ENCODE results near the gene WDR19. TPM values are rescaled to one million over a fixed set of nuclear protein-coding genes. Genes with fewer than 3 reads are reported as not detected.

Gene WDR19
- polyA plus RNA-seq, 1 experiment = 21.4 TPM

DNA sequence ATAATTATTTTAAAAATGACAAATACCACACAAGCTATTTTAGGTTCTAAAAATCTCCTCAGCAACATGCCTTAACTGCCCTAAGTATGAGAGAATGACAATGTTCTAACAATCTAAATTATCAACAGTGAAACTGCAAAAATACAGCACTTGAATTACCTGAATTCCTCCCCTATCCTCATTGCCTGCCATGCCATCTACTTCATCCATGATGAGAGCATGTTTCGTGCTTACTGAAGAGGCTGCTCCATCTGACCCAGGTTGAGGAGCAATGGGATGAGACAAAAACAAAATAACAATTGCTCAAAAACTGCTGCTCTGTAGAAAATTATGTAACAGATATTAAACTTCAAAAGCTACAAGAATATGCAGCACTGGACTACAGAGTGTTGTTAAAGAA lies 120.6 kb downstream of the WDR19 start:
- DNase-seq (ENCODE audit: low read depth) = no peak
- TF ChIP-seq, protein P1, sequence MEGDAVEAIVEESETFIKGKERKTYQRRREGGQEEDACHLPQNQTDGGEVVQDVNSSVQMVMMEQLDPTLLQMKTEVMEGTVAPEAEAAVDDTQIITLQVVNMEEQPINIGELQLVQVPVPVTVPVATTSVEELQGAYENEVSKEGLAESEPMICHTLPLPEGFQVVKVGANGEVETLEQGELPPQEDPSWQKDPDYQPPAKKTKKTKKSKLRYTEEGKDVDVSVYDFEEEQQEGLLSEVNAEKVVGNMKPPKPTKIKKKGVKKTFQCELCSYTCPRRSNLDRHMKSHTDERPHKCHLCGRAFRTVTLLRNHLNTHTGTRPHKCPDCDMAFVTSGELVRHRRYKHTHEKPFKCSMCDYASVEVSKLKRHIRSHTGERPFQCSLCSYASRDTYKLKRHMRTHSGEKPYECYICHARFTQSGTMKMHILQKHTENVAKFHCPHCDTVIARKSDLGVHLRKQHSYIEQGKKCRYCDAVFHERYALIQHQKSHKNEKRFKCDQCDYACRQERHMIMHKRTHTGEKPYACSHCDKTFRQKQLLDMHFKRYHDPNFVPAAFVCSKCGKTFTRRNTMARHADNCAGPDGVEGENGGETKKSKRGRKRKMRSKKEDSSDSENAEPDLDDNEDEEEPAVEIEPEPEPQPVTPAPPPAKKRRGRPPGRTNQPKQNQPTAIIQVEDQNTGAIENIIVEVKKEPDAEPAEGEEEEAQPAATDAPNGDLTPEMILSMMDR (IDR thresholded peaks at IDR 0.05; ENCODE audit: insufficient read depth, low read depth, low read length) = no peak
- H3K4me3 ChIP-seq (ENCODE audit: low read depth, low read length) = no peak overlapping the region
- H3K27me3 ChIP-seq (ENCODE audit: control insufficient read depth, insufficient read depth, low read length) = no peaks in the 10 kb centered on the region
- ChIA-PET POLR2A (no interaction called here), CTCF (no interaction called here)
- peaks cover 8% of the 10 kb centered on the region for H3K36me3 ChIP-seq (ENCODE audit: control insufficient read depth, insufficient read depth, low read length)

DNA sequence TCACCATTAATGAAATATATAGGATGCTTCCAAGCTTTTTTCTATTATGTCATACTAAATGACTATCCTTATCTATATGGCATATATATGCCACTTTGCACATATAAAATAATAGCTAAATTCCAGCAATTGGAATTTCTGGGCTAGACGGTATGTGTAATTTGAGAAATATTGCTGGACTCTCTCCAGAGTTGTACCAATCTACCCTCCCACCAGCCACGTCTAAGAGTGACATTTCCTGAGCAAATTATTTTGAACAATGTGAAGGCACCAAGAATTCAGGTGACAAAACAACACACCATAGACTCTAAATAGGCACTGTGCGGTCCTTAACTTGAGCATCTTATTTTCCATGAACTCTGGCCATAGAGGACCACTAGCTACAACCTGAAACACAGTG lies 121.5 kb downstream of the WDR19 start:
- TF ChIP-seq, protein P1 (IDR thresholded peaks at IDR 0.05; ENCODE audit: insufficient read depth, low read depth, low read length) = no peak
- H3K27me3 ChIP-seq (ENCODE audit: control insufficient read depth, insufficient read depth, low read length) = no peaks in the 10 kb centered on the region
- no peak overlapping the region for H3K4me3 ChIP-seq (ENCODE audit: low read depth, low read length)
- ChIA-PET CTCF (no interaction called here), POLR2A (no interaction called here)
- peaks cover 8% of the 10 kb centered on the region for H3K36me3 ChIP-seq (ENCODE audit: control insufficient read depth, insufficient read depth, low read length)
- DNase-seq (ENCODE audit: low read depth) = no peak

DNA sequence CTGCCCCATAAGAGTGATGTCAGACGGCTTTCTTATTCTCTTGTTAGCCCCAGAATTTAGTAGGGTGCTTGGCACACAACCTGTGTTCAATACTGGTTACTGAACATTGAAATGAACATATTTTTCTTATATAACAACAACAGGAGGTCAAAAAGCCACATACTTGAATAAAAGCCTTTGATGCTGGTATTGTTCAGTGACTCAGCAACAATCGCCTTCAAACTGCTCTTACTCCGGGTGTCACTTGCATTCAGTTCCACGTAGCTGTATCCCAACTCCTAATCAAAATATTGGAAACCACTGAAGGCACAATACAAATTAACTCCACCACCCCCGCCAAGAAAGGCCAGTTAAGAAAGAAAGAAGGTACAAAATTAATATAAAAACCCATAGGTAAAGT lies 122.3 kb downstream of the WDR19 start:
- Histone ChIP-seq H3K27me3 (ENCODE audit: control insufficient read depth, insufficient read depth, low read length) (no peaks in the 10 kb centered on the region), H3K4me3 (ENCODE audit: low read depth, low read length) (no peak overlapping the region), H3K36me3 (ENCODE audit: control insufficient read depth, insufficient read depth, low read length) (peaks cover 10% of the 10 kb centered on the region)
- CTCF ChIA-PET = no interaction called here
- TF ChIP-seq, protein P1 (IDR thresholded peaks at IDR 0.05; ENCODE audit: insufficient read depth, low read depth, low read length) = no peak
- no peak for DNase-seq (ENCODE audit: low read depth)
- POLR2A ChIA-PET = no interaction called here

DNA sequence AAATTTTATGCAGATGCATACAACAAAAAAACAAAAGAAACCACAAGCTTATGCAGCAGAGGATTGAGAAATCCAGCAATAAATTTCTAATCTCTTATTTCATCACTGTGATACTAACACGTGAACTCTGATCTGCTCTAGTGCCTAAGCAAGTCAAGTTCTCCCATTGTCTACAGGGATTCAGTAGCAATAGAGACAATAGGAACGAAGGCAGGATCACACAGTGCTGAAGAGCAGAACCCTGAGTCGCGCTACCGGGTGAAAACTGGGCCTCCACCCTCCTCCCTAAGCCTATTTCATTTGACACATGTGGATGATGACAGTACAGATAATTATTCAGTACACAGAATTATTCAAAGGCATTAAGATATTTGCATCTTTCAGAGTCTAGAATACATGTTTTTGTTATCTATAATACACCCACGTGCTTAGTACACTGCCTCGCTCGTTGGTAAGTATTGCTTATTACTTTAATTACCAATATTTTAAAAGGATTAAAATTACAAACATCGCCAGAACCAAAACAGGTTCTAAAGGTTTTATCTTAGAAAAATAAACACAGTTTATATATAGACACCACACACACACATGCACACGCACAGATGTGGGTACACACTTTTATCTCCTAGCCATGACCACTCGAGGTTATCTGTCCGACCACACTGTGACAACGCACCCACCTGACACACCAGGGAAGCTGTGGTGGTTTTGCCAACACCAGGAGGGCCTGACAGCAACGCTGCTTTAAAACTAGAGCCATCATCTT lies 123.8 kb downstream of the WDR19 start:
- no peak for DNase-seq (ENCODE audit: low read depth)
- POLR2A ChIA-PET = no interaction called here
- TF ChIP-seq, protein P1 (IDR thresholded peaks at IDR 0.05; ENCODE audit: insufficient read depth, low read depth, low read length) = no peak
- Histone ChIP-seq H3K4me3 (ENCODE audit: low read depth, low read length) (no peak overlapping the region), H3K27me3 (ENCODE audit: control insufficient read depth, insufficient read depth, low read length) (no peaks in the 10 kb centered on the region), H3K36me3 (ENCODE audit: control insufficient read depth, insufficient read depth, low read length) (peaks cover 9% of the 10 kb centered on the region)
- CTCF ChIA-PET = no interaction called here

DNA sequence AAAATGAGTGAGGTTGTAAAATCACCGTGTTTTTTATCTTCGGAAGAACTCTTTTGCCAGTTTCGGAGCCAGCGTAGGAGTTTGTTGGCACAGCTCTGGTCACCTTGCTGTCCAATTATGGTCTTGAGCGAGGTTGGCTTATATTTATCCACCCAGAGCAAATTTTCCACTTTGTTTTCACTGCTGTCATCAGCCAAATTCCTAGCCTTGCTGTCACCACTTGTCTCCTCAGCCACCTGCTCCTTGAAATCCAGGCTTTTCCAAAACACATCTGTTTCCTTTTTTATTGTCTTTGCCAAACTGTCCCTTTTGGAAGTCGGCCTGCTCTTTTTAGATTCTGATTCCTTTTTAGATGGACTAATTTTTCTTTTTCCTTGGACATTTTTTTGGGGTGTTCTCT lies 126.3 kb downstream of the WDR19 start:
- DNase-seq (ENCODE audit: low read depth) = no peak
- H3K27me3 ChIP-seq (ENCODE audit: control insufficient read depth, insufficient read depth, low read length) = no peaks in the 10 kb centered on the region
- H3K4me3 ChIP-seq (ENCODE audit: low read depth, low read length) = no peak overlapping the region
- H3K36me3 ChIP-seq (ENCODE audit: control insufficient read depth, insufficient read depth, low read length) = peaks cover 11% of the 10 kb centered on the region
- ChIA-PET CTCF (no interaction called here), POLR2A (no interaction called here)
- TF ChIP-seq, protein P1 (IDR thresholded peaks at IDR 0.05; ENCODE audit: insufficient read depth, low read depth, low read length) = no peak
